ENCODE data around the gene GPR108.

Gene GPR108

DNA sequence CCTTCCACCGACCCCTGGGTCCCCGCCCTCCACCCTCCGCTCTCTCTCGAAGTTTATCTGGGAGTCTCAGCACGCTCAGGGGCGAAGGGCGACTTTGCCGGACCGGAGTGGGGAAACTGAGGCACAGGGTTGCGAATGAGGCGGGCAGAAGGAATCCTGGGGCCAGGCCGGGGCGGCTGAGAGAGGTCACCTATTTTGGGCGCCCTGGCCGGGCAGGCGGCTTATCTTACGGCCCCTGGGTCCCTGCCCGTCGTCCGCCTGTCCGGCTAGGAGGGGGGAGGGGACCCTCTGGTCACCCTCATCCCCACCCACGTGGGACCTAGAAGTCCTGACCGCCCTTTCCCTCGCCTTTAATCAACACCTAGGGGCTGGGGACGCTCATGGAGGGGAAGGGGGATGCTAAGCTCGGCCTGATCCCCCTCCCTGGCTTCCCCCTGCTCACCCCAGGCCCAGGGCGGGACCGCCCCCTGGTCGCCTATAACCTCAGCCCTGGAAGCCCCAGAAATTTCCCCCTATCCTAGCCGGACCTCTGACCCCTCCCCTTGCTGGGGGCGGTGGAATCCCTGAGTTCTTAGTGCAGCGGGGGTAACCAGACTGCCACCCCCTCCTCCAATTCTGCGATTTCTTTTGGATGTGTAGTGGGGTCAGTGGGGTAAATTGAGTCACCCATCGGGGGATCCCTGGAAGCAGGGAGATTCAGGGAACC lies 2.7 kb upstream of the GPR108 start:
- DNase-seq (ENCODE audit: low read depth), result no peak
- TF ChIP-seq, protein P1, sequence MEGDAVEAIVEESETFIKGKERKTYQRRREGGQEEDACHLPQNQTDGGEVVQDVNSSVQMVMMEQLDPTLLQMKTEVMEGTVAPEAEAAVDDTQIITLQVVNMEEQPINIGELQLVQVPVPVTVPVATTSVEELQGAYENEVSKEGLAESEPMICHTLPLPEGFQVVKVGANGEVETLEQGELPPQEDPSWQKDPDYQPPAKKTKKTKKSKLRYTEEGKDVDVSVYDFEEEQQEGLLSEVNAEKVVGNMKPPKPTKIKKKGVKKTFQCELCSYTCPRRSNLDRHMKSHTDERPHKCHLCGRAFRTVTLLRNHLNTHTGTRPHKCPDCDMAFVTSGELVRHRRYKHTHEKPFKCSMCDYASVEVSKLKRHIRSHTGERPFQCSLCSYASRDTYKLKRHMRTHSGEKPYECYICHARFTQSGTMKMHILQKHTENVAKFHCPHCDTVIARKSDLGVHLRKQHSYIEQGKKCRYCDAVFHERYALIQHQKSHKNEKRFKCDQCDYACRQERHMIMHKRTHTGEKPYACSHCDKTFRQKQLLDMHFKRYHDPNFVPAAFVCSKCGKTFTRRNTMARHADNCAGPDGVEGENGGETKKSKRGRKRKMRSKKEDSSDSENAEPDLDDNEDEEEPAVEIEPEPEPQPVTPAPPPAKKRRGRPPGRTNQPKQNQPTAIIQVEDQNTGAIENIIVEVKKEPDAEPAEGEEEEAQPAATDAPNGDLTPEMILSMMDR (IDR thresholded peaks at IDR 0.05; ENCODE audit: insufficient read depth, low read depth, low read length, missing control alignments), result no peak
- peak overlapping the region; percentile 81 for H3K4me3 ChIP-seq (ENCODE audit: low read length)

DNA sequence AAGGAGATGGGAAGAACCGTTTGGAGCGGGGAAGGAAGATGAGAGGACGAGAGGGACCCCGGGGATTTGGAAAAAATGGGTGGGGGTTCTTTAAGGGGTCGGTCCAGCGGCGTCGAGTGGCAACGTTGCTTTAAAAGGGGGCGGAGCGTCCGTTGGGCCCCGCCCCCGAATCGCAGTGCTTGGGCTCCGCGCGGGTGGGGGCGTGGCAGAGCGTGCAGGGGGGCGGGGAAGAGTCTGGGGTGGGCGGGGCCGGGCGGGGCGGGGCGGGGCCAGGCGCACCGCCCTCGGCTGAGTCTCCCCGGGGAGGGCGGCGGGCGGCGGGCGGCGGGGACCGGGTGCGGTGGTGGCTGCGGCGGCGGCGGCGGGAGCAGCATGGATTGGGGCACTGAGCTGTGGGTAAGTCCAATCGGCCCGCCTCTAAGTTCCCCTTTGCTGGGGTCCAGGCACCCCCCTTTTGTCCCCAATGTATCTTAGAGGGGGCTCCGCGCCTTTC lies 2.1 kb upstream of the GPR108 start, which contains the start of gene TRIP10:
TSS of gene TRIP10 (plus strand) at position 291 of the 493 bp plus-strand sequence. CDS start at position 373, 82 bp downstream.
- DNase-seq (ENCODE audit: low read depth), result peak; percentile 78
- H3K4me3 ChIP-seq (ENCODE audit: low read length), result peak within 1 kb of the TSS; percentile 81
- TF ChIP-seq, protein P1 (IDR thresholded peaks at IDR 0.05; ENCODE audit: insufficient read depth, low read depth, low read length, missing control alignments), result no peak

DNA sequence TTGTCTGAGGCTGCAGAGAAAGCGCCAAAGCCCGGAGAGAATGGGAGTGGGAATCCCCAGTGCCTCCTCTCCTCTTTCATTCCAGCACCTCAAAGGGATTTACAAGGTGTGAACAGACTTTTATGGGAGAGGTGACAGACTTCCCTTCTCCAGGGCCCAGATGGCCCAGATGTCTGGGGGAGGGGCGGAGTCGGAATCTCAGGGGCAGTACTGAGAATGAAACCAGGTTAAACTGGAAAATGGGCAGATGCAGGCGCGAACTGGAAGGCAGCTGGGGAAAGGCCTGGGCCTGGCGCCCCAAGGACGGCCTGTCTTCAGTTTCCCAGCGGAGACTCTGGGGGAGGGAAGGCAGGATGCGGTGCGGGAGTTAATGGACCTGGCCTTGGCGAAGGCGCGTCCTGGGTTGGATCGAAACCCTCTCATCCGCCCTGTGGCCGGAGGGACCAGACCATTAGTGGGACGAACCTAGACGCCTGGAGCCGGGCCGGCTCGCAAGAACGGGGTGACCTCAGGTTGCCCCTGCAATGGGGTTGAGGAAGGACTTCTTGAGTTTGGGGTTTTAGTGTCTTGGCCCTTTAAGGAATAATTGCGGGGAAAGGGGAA lies 1.5 kb upstream of the GPR108 start:
- peak; percentile 34 for DNase-seq (ENCODE audit: low read depth)
- peak overlapping the region; percentile 44 for H3K4me3 ChIP-seq (ENCODE audit: low read length)
- TF ChIP-seq, protein P1 (IDR thresholded peaks at IDR 0.05; ENCODE audit: insufficient read depth, low read depth, low read length, missing control alignments), result no peak

DNA sequence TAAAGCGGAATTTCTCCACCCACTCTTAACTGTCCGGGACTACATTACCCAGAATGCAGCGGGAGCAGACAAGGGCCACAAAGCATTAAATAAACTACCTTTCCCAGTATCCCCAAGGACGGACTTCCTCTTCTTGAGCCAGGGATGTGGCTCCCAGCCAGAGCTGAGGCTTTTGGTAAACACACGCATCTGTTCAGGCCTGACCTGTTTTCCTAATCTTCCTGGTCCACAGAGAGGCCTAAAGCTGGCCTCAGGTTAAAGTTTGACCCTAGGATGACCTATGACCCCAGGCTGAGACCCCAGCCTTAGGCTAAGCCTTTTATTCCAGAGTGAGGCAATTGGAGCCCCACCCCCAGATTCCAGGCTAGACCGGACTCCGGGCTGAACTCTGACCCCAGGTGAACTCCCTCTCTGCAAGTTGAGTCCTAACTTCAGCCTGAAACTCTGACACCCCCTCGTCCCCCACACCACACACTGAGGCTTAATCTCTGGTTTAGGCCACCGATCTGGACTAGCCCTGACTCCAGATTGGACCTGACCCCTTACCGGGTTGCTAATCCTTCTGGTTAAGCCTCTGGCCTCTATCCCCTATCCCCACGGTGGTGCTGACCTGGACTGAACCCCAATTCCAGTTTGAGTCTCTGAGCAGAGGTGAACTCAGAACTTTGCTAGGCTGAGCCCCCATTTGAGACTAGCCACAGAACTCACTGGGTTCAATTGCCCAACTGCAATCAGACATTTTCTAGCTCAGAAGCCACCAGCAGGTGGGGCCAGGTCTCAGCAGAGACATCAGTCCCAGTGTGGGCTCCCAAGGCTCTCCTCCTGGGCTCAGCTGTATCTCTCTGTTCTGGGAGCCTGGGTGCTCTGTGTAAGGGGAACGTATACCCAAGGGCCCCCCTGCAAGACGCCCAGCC lies 750 bp upstream of the GPR108 start:
- peak; percentile 90 for DNase-seq (ENCODE audit: low read depth)
- TF ChIP-seq, protein P1 (IDR thresholded peaks at IDR 0.05; ENCODE audit: insufficient read depth, low read depth, low read length, missing control alignments), result peak; percentile 87
- no peak overlapping the region for H3K4me3 ChIP-seq (ENCODE audit: low read length)

DNA sequence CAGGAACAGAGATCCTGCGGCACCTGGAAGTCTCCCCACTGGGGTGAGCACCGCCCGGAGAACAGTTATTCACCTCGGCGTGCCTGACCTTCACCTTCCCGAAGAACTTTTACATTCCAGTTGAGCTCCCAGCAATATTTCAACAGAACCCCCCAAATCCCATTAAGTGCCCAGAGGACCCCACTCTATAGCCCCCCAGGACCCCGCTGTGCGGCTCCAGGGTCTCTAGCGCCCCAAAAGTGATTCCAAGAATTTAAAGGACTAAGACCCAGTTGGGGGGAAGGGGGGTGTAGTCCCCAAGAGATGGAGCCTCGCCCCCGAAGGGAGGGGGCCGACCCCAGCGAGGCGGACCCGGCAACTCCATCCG lies 480 bp downstream of the GPR108 start:
- no peak for DNase-seq (ENCODE audit: low read depth)
- H3K4me3 ChIP-seq (ENCODE audit: low read length), result peak overlapping the region; percentile 82
- TF ChIP-seq, protein P1 (IDR thresholded peaks at IDR 0.05; ENCODE audit: insufficient read depth, low read depth, low read length, missing control alignments), result no peak

DNA sequence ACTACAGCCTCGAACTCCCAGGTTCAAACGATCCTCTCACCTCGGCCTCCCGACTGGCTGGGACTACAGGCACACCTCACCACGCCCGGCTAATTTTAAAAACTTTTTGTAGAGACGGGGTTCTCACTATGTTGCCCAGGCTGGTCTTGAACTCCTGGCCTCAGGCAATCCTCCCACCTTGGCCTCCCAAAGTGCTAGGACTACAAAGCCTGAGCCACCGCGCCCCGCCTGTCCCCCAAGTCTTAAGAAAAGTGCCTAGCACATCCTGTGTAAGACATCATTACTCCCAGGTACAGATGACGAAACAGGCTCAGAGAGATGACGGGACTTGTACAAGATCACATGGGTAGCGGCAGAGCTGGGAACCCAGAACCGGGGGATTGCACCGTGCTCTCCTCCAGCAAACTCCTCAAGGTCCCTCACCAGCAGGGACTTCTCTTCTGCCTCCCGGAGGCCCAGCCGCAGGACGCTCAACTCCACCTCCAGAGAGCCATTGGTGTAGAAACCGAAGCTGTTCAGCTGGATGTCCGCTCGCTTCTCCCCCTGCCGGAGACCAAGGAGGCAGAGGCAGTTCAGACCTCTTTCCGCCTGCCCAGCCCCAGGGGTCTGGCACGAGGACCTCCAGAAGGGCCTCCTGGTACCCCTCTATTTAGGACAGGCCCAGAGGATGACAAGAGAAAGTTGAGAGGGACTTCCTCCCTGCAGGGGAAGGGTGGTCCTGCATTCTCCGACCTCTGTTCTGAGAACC lies 1.0 kb downstream of the GPR108 start:
- TF ChIP-seq, protein P1 (IDR thresholded peaks at IDR 0.05; ENCODE audit: insufficient read depth, low read depth, low read length, missing control alignments), result peak; percentile 78
- peak; percentile 90 for DNase-seq (ENCODE audit: low read depth)
- peak overlapping the region; percentile 82 for H3K4me3 ChIP-seq (ENCODE audit: low read length)
